H1 (cell line): ENCODE data around the gene RAB11A. TPM values are rescaled to one million over a fixed set of nuclear protein-coding genes. Genes with fewer than 3 reads are reported as not detected.

Source experiments
- CTCF ChIA-PET: fragments of 300-600 bp; sonication (Branson Sonifier 250); formaldehyde crosslinking; loops from one replicate; lab custom pipeline; 2021; ENCODE audit not compliant: partially characterized antibody; lab: Charles Lee
- POLR2A ChIA-PET: fragments of 300-600 bp; sonication (Branson Sonifier 250); formaldehyde crosslinking; loops from one replicate; lab custom pipeline; 2021; ENCODE audit warnings: inconsistent platforms; ENCODE audit not compliant: partially characterized antibody; lab: Charles Lee
- DNase-seq, 2 experiments: peaks; one replicate each; pipeline versions ENCODE4 v3.0.0 to v3.0.0-alpha.2; 2010 to 2022; ENCODE audit warnings: low spot score in 2 of 2, low read depth in 1 of 2, mixed read lengths in 1 of 2
- FAIRE-seq: peaks from 2 replicates; lab custom pipeline; 2011; peaks lifted over from hg19 to GRCh38; lab: Jason Lieb, UNC
- H2AFZ ChIP-seq: 2 replicates; pipeline ENCODE4 v1.8.1; 2012; ENCODE audit warnings: low read length, inconsistent platforms
- H2AK5ac ChIP-seq: 2 replicates; pipeline ENCODE4 v1.6.1; 2013; ENCODE audit warnings: low read depth, low read length
- H2BK120ac ChIP-seq: replicated peaks from 2 replicates; pipeline ENCODE3; 2013; ENCODE audit warnings: low read depth, low read length, inconsistent platforms
- H2BK12ac ChIP-seq: 2 replicates; pipeline ENCODE4 v1.6.1; 2013; ENCODE audit warnings: low read depth, low read length
- H2BK15ac ChIP-seq: 2 replicates; pipeline ENCODE4 v1.6.1; 2013; ENCODE audit warnings: low read length
- H2BK20ac ChIP-seq: 2 replicates; pipeline ENCODE4 v1.6.1; 2013; ENCODE audit warnings: low read length
- H2BK5ac ChIP-seq: 2 replicates; pipeline ENCODE4 v1.6.1; 2013; ENCODE audit warnings: low read depth, low read length
- H3K14ac ChIP-seq: 2 replicates; pipeline ENCODE4 v1.6.1; 2013; ENCODE audit warnings: inconsistent platforms; ENCODE audit not compliant: insufficient read length
- H3K18ac ChIP-seq: 2 replicates; pipeline ENCODE4 v1.6.1; 2013; ENCODE audit warnings: low read length; ENCODE audit errors: extremely low read depth
- H3K23ac ChIP-seq: 2 replicates; pipeline ENCODE4 v1.6.1; 2013; ENCODE audit warnings: inconsistent platforms; ENCODE audit not compliant: insufficient read length
- H3K23me2 ChIP-seq: 2 replicates; pipeline ENCODE4 v1.6.1; 2013; ENCODE audit warnings: low read depth, low read length
- H3K27ac ChIP-seq: 2 replicates; pipeline ENCODE4 v1.6.1; 2011; ENCODE audit warnings: low read depth, low read length, inconsistent platforms
- H3K27me3 ChIP-seq, 4 experiments: replicated peaks in 1 of 4; 1 replicate in 1 of 4; 2 replicates in 3 of 4; pipeline versions ENCODE4 v1.6.1 to v1.8.1; 2011 to 2013; ENCODE audit warnings: low read length in 3 of 4, mild to moderate bottlenecking in 3 of 4, inconsistent platforms in 2 of 4, mixed read lengths in 2 of 4, moderate library complexity in 1 of 4; ENCODE audit not compliant: control insufficient read depth in 3 of 4, insufficient read depth in 3 of 4; ENCODE audit errors: extremely low read depth in 1 of 4
- H3K36me3 ChIP-seq, 4 experiments: 2 replicates each; pipeline versions ENCODE4 v1.6.1 to v1.8.1; 2011 to 2013; ENCODE audit warnings: mild to moderate bottlenecking in 4 of 4, low read length in 3 of 4, moderate library complexity in 2 of 4, control low read depth in 1 of 4, inconsistent platforms in 1 of 4; ENCODE audit not compliant: insufficient read depth in 4 of 4, control insufficient read depth in 2 of 4
- H3K4ac ChIP-seq: replicated peaks from 2 replicates; pipeline ENCODE3; 2013; ENCODE audit warnings: low read length, low read depth, mixed read lengths, inconsistent platforms; ENCODE audit not compliant: insufficient read length
- H3K4me1 ChIP-seq, 4 experiments: replicated peaks in 1 of 4; 1 replicate in 1 of 4; 2 replicates in 3 of 4; pipeline versions ENCODE4 v1.6.1 to v1.8.1; 2011 to 2013; ENCODE audit warnings: low read length in 3 of 4, inconsistent platforms in 2 of 4, mixed read lengths in 1 of 4; ENCODE audit not compliant: insufficient read depth in 4 of 4, control insufficient read depth in 3 of 4
- H3K4me2 ChIP-seq, 2 experiments: 2 replicates each; pipeline versions ENCODE4 v1.6.1 to v1.8.1; 2011 to 2013; ENCODE audit warnings: low read depth in 2 of 2, low read length in 2 of 2, control low read depth in 1 of 2, inconsistent platforms in 1 of 2, mild to moderate bottlenecking in 1 of 2; ENCODE audit not compliant: insufficient read depth in 1 of 2
- H3K4me3 ChIP-seq, 4 experiments: fragments of 200-600, 300-600 bp in 1 of 4; sonication (generic), shearing (Covaris generic), sonication (Bioruptor Twin) in 1 of 4; 2 replicates each; pipeline versions ENCODE4 v1.5.1 to v1.8.1; 2011 to 2016; ENCODE audit warnings: low read length in 4 of 4, low read depth in 3 of 4, control low read depth in 2 of 4, inconsistent platforms in 2 of 4, mild to moderate bottlenecking in 2 of 4, mixed read lengths in 1 of 4, moderate library complexity in 1 of 4; ENCODE audit not compliant: insufficient read depth in 2 of 4; ENCODE audit errors: extremely low read depth in 1 of 4
- H3K56ac ChIP-seq: replicated peaks from 2 replicates; pipeline ENCODE3; 2013; ENCODE audit warnings: low read depth, mild to moderate bottlenecking, mixed read lengths, low read length, inconsistent platforms; ENCODE audit not compliant: insufficient read length
- H3K79me1 ChIP-seq: 2 replicates; pipeline ENCODE4 v1.6.1; 2013; ENCODE audit warnings: low read depth, low read length, control low read depth
- H3K79me2 ChIP-seq, 2 experiments: 2 replicates each; pipeline versions ENCODE4 v1.6.1 to v1.8.1; 2012 to 2013; ENCODE audit warnings: low read length in 2 of 2, mild to moderate bottlenecking in 2 of 2, inconsistent platforms in 1 of 2; ENCODE audit not compliant: insufficient read depth in 2 of 2, control insufficient read depth in 1 of 2
- H3K9ac ChIP-seq, 4 experiments: replicated peaks in 1 of 4; 1 replicate in 1 of 4; 2 replicates in 3 of 4; pipeline versions ENCODE4 v1.6.1 to v1.8.1; 2011 to 2013; ENCODE audit warnings: low read depth in 3 of 4, low read length in 3 of 4, control low read depth in 2 of 4, mild to moderate bottlenecking in 2 of 4, moderate library complexity in 2 of 4, inconsistent platforms in 1 of 4; ENCODE audit errors: extremely low read depth in 1 of 4
- H3K9me3 ChIP-seq, 2 experiments: 2 replicates each; pipeline versions ENCODE4 v1.6.1 to v1.8.1; 2012 to 2013; ENCODE audit warnings: mild to moderate bottlenecking in 2 of 2, moderate library complexity in 2 of 2, control low read depth in 1 of 2, inconsistent platforms in 1 of 2, low read depth in 1 of 2, low read length in 1 of 2, mixed read lengths in 1 of 2; ENCODE audit not compliant: insufficient read depth in 2 of 2
- H4K20me1 ChIP-seq, 2 experiments: replicated peaks in 1 of 2; 2 replicates each; pipeline versions ENCODE3 to v1.8.1; 2011 to 2013; ENCODE audit warnings: inconsistent platforms in 2 of 2, low read length in 2 of 2, mild to moderate bottlenecking in 1 of 2; ENCODE audit not compliant: insufficient read depth in 2 of 2, control insufficient read depth in 1 of 2
- H4K5ac ChIP-seq: 2 replicates; pipeline ENCODE4 v1.6.1; 2013; ENCODE audit warnings: low read length, low read depth, mixed read lengths, inconsistent platforms; ENCODE audit not compliant: insufficient read length
- H4K8ac ChIP-seq: 2 replicates; pipeline ENCODE4 v1.8.0; 2013; ENCODE audit warnings: mild to moderate bottlenecking, moderate library complexity, low read length, inconsistent platforms; ENCODE audit not compliant: insufficient read depth; ENCODE audit errors: extremely low read depth
- H4K91ac ChIP-seq: replicated peaks from 2 replicates; pipeline ENCODE3; 2013; ENCODE audit warnings: low read length, mixed read lengths, inconsistent platforms; ENCODE audit not compliant: insufficient read length
- CBX8 ChIP-seq: fragments of 300-800, 300-1000 bp; sonication (generic); IDR thresholded peaks from 2 replicates; pipeline ENCODE4 v1.7.1; 2016; ENCODE audit warnings: low read depth, low read length, borderline replicate concordance
- GTF2F1 ChIP-seq: IDR thresholded peaks from 2 replicates; pipeline ENCODE4 v1.6.1; 2012; ENCODE audit warnings: low read depth, low read length, improper control_type of control experiment, borderline replicate concordance
- JUND ChIP-seq: IDR thresholded peaks from 2 replicates; pipeline ENCODE4 v1.6.1; 2011; ENCODE audit warnings: mild to moderate bottlenecking, improper control_type of control experiment, low read length
- ZNF274 ChIP-seq: IDR thresholded peaks from 2 replicates; pipeline ENCODE4 v1.7.0; 2012; ENCODE audit warnings: low read length, borderline replicate concordance; ENCODE audit errors: extremely low read depth
- WGBS, 2 experiments: shearing (Covaris generic) in 1 of 2; methylation state at CpG; one replicate each; pipeline versions ENCODE4 v1.1.6 to v1.1.7; 2013 to 2015; ENCODE audit warnings: low lambda C conversion rate in 2 of 2, mixed read lengths in 2 of 2, inconsistent platforms in 1 of 2, low coverage in 1 of 2, missing lambda C conversion rate in 1 of 2; ENCODE audit not compliant: insufficient replicate concordance in 2 of 2, insufficient coverage in 1 of 2, insufficient read length in 1 of 2; ENCODE audit errors: extremely low coverage in 1 of 2, missing lambda C conversion rate in 1 of 2; 5-methylcytosine and 5-hydroxymethylcytosine counted together
- polyA plus RNA-seq, 7 experiments: library from polyadenylated mRNA; depleted of rRNA in 3 of 7; stranded (reverse) in 5 of 7; unstranded in 2 of 7; fragments of >200 nt in 5 of 7; fragments of 200-250 nt in 2 of 7; gene quantifications; 1 replicate in 5 of 7; 2 replicates in 1 of 7; 4 replicates in 1 of 7; pipeline versions ENCODE4 v1.2.1 to v1.2.3, GENCODE V29; 2011 to 2013; ENCODE audit warnings: missing spikeins in 2 of 7, mixed read lengths in 2 of 7
- total RNA-seq: library from RNA; stranded (reverse); fragmentation: NEBNext Ultra II Directional; extraction: Animal tissue kit (Norgen Biotek cat#: 25700); gene quantifications from 2 replicates; pipeline ENCODE4 v1.2.1, GENCODE V29; 2021

Gene RAB11A
- total and polyA plus RNA-seq, 2 of the 8 experiments (the other 6 are each of a cell fraction or from before 2014, with no cell fraction given), result 211 to 254 TPM

- no peak overlapping the region for H2BK5ac ChIP-seq
- no peak overlapping the region for H3K27ac ChIP-seq
- H3K23me2 ChIP-seq, result no peaks in the 10 kb centered on the region
- H3K14ac ChIP-seq, result no peak overlapping the region
- no peak overlapping the region for H3K56ac ChIP-seq
- ChIA-PET POLR2A (no interaction called here), CTCF (interaction anchor here (1.0 to 7.3 kb wide), 5 partner anchors 14 to 302 kb away, joined by 3 to 46 read pairs (median 3); no protein-coding TSS in a partner anchor)
- H3K4ac ChIP-seq, result no peak overlapping the region
- no peak overlapping the region for H2AFZ ChIP-seq
- peaks cover 0 to 5% (median 1%) of the 10 kb centered on the region in 4 experiments; a peak in 4 of 7 replicates for H3K4me1 ChIP-seq
- no peak overlapping the region for H2AK5ac ChIP-seq
- no peaks in the 10 kb centered on the region for H3K27me3 ChIP-seq
- H2BK120ac ChIP-seq, result no peak overlapping the region
- no peak overlapping the region for H4K8ac ChIP-seq
- H4K20me1 ChIP-seq, result no peaks in the 10 kb centered on the region
- H2BK12ac ChIP-seq, result no peak overlapping the region
- no peaks in the 10 kb centered on the region for H3K79me2 ChIP-seq
- H3K23ac ChIP-seq, result no peak overlapping the region
- no peak overlapping the region for H3K9ac ChIP-seq
- 82% methylated on average over 2 of the region's 2 CpGs; no CpG with 5 or more reads in 1 of the 2 experiments for WGBS, 2 experiments
- H2BK15ac ChIP-seq, result no peak overlapping the region
- FAIRE-seq (no peak), DNase-seq (no peak)
- H3K36me3 ChIP-seq, result peaks cover 2 to 43% (median 26%) of the 10 kb centered on the region in 4 experiments
- peaks cover 2% of the 10 kb centered on the region; the same call in 1 of the 2 replicates for H3K79me1 ChIP-seq
- H4K5ac ChIP-seq, result no peak overlapping the region
- no peak overlapping the region for H3K18ac ChIP-seq
- no peak overlapping the region for H3K4me2 ChIP-seq
- H4K91ac ChIP-seq, result no peak overlapping the region
- no peaks in the 10 kb centered on the region for H3K9me3 ChIP-seq
- H3K4me3 ChIP-seq, result no peak overlapping the region
- H2BK20ac ChIP-seq, result no peak overlapping the region
- TF ChIP-seq ZNF274, result no peak
- no peak for TF ChIP-seq JUND
- no peak for TF ChIP-seq CBX8
- no peak for TF ChIP-seq GTF2F1
Observed at GRCh38 chr15:65901336-65901735, 32.0 kb downstream of the RAB11A start.
